IMR-90 (cell line): Measurements from ENCODE around the gene AGPAT1. TPM values are rescaled to one million over a fixed set of nuclear protein-coding genes. Genes with fewer than 3 reads are reported as not detected.

Experiments
- ATAC-seq: fragments of 200-7000 bp; cut with Tn5 transposase; 2 replicates; pipeline ENCODE4 v1.9.1; 2020; ENCODE audit warnings: low read depth, mild to moderate bottlenecking, moderate library complexity
- BruUV-seq: library from RNA; stranded (reverse); fragments of 400-500 nt; replicated peaks from 2 replicates; lab custom pipeline; 2021; lab: Mats Ljungman, UMichigan
- CTCF ChIA-PET: fragments of 300-600 bp; formaldehyde crosslinking; extraction: SDS; loops from one replicate; lab custom pipeline; 2021; ENCODE audit warnings: antibody characterized with exemption; lab: Yijun Ruan, JAX
- POLR2A ChIA-PET: fragments of 300-600 bp; sonication (Branson Sonifier 250); formaldehyde crosslinking; loops from one replicate; lab custom pipeline; 2022; ENCODE audit warnings: antibody characterized with exemption; ENCODE audit not compliant: unreplicated experiment; lab: Charles Lee
- DNase-seq: peaks from one replicate; pipeline ENCODE4 v3.0.0; 2013
- H2AFZ ChIP-seq: replicated peaks from 2 replicates; pipeline ENCODE3; 2013; ENCODE audit warnings: low read length, mild to moderate bottlenecking; ENCODE audit not compliant: poor library complexity
- H2AK5ac ChIP-seq: 2 replicates; pipeline ENCODE4 v1.6.1; 2013; ENCODE audit warnings: low read depth, low read length, inconsistent platforms
- H2AK9ac ChIP-seq: replicated peaks from 2 replicates; pipeline ENCODE3; 2013; ENCODE audit warnings: mild to moderate bottlenecking, low read depth, low read length, moderate library complexity; ENCODE audit not compliant: poor library complexity
- H2BK120ac ChIP-seq: 2 replicates; pipeline ENCODE4 v1.6.1; 2013; ENCODE audit warnings: low read depth, low read length, inconsistent platforms
- H2BK15ac ChIP-seq: 3 replicates; pipeline ENCODE4 v1.6.1; 2013; ENCODE audit warnings: low read depth, low read length, inconsistent platforms
- H2BK20ac ChIP-seq: 2 replicates; pipeline ENCODE4 v1.6.1; 2013; ENCODE audit warnings: low read depth, mild to moderate bottlenecking, inconsistent platforms, low read length, moderate library complexity
- H2BK5ac ChIP-seq: 2 replicates; pipeline ENCODE4 v1.6.1; 2013; ENCODE audit warnings: mild to moderate bottlenecking, low read depth, low read length, inconsistent platforms; ENCODE audit not compliant: poor library complexity, severe bottlenecking
- H3K14ac ChIP-seq: replicated peaks from 2 replicates; pipeline ENCODE4 v1.6.1; 2013; ENCODE audit warnings: low read depth, low read length, inconsistent platforms
- H3K18ac ChIP-seq: 2 replicates; pipeline ENCODE4 v1.6.1; 2013; ENCODE audit warnings: low read depth, low read length, control low read depth
- H3K23ac ChIP-seq: 2 replicates; pipeline ENCODE4 v1.6.1; 2013; ENCODE audit warnings: low read depth, low read length, inconsistent platforms
- H3K27ac ChIP-seq: 2 replicates; pipeline ENCODE4 v1.5.1; 2013; ENCODE audit warnings: mild to moderate bottlenecking, control low read depth, low read length; ENCODE audit not compliant: insufficient read depth
- H3K27me3 ChIP-seq: 2 replicates; pipeline ENCODE4 v1.6.1; 2013; ENCODE audit warnings: low read length; ENCODE audit not compliant: control insufficient read depth, insufficient read depth
- H3K36me3 ChIP-seq: 2 replicates; pipeline ENCODE4 v1.6.1; 2013; ENCODE audit warnings: low read length, mixed read lengths; ENCODE audit not compliant: control insufficient read depth, insufficient read depth
- H3K4ac ChIP-seq: 2 replicates; pipeline ENCODE4 v1.6.1; 2013; ENCODE audit warnings: low read depth, low read length, inconsistent platforms
- H3K4me1 ChIP-seq: 2 replicates; pipeline ENCODE4 v1.6.1; 2013; ENCODE audit warnings: low read length, mixed read lengths; ENCODE audit not compliant: control insufficient read depth, insufficient read depth
- H3K4me2 ChIP-seq: 2 replicates; pipeline ENCODE4 v1.6.1; 2013; ENCODE audit warnings: low read depth, mild to moderate bottlenecking, control low read depth, low read length, moderate library complexity
- H3K4me3 ChIP-seq: 2 replicates; pipeline ENCODE4 v1.5.1; 2013; ENCODE audit warnings: low read depth, mild to moderate bottlenecking, control low read depth, low read length, moderate library complexity; ENCODE audit not compliant: insufficient read depth
- H3K56ac ChIP-seq: 2 replicates; pipeline ENCODE4 v1.6.1; 2013; ENCODE audit warnings: low read length, inconsistent platforms; ENCODE audit not compliant: insufficient read depth; ENCODE audit errors: extremely low read depth
- H3K79me1 ChIP-seq, 2 experiments: 2 replicates each; pipeline ENCODE4 v1.6.1; 2013; ENCODE audit warnings: low read length in 2 of 2, inconsistent platforms in 1 of 2, low read depth in 1 of 2
- H3K9ac ChIP-seq: 2 replicates; pipeline ENCODE4 v1.6.1; 2013; ENCODE audit warnings: low read depth, low read length, control low read depth
- H3K9me1 ChIP-seq: 2 replicates; pipeline ENCODE4 v1.6.1; 2013; ENCODE audit warnings: low read length, inconsistent platforms; ENCODE audit not compliant: insufficient read depth
- H3K9me3 ChIP-seq: 2 replicates; pipeline ENCODE4 v1.6.1; 2013; ENCODE audit warnings: low read length; ENCODE audit not compliant: control insufficient read depth, insufficient read depth
- H4K20me1 ChIP-seq: 2 replicates; pipeline ENCODE4 v1.6.1; 2013; ENCODE audit warnings: low read length, inconsistent platforms; ENCODE audit not compliant: insufficient read depth
- H4K5ac ChIP-seq: 2 replicates; pipeline ENCODE4 v1.6.1; 2013; ENCODE audit warnings: mild to moderate bottlenecking, low read depth, low read length, control low read depth
- H4K8ac ChIP-seq, 2 experiments: 2 replicates each; pipeline ENCODE4 v1.6.1; 2013; ENCODE audit warnings: low read depth in 2 of 2, low read length in 2 of 2, control low read depth in 1 of 2, inconsistent platforms in 1 of 2
- H4K91ac ChIP-seq: 2 replicates; pipeline ENCODE4 v1.6.1; 2013; ENCODE audit warnings: low read depth, low read length, inconsistent platforms; ENCODE audit not compliant: insufficient read depth
- BHLHE40 ChIP-seq: fragments of 150-350 bp; IDR thresholded peaks from 2 replicates; pipeline ENCODE4 v1.6.1; 2016; ENCODE audit warnings: mild to moderate bottlenecking, low read depth, low read length
- ELK1 ChIP-seq: fragments of 150-350 bp; IDR thresholded peaks from 2 replicates; pipeline ENCODE4 v1.6.1; 2016; ENCODE audit warnings: low read depth, mild to moderate bottlenecking, low read length, moderate library complexity, borderline replicate concordance
- MAZ ChIP-seq: IDR thresholded peaks from 2 replicates; pipeline ENCODE4 v1.6.1; 2012; ENCODE audit warnings: low read depth, mild to moderate bottlenecking, low read length, improper control_type of control experiment, moderate library complexity, borderline replicate concordance
- MXI1 ChIP-seq: IDR thresholded peaks from 2 replicates; pipeline ENCODE4 v1.6.1; 2012; ENCODE audit warnings: low read depth, mild to moderate bottlenecking, low read length, moderate library complexity, borderline replicate concordance
- RAD21 ChIP-seq: IDR thresholded peaks from 2 replicates; pipeline ENCODE4 v1.6.1; 2012; ENCODE audit warnings: low read length, improper control_type of control experiment
- RCOR1 ChIP-seq: IDR thresholded peaks from 2 replicates; pipeline ENCODE4 v1.6.1; 2012; ENCODE audit warnings: mild to moderate bottlenecking, low read length, improper control_type of control experiment; ENCODE audit not compliant: insufficient replicate concordance
- RFX5 ChIP-seq: IDR thresholded peaks from 2 replicates; pipeline ENCODE4 v1.8.0; 2012; ENCODE audit warnings: low read depth, mild to moderate bottlenecking, low read length, moderate library complexity
- USF2 ChIP-seq: fragments of 150-350 bp; IDR thresholded peaks from 2 replicates; pipeline ENCODE4 v1.6.1; 2017; ENCODE audit warnings: mild to moderate bottlenecking, antibody characterized with exemption, low read length, low read depth
- WGBS, 2 experiments: methylation state at CpG; one replicate each; pipeline versions ENCODE4 v1.1.5 to v1.1.7; 2013; ENCODE audit warnings: missing lambda C conversion rate in 2 of 2; ENCODE audit not compliant: insufficient read length in 1 of 2; ENCODE audit errors: extremely low coverage in 2 of 2; 5-methylcytosine and 5-hydroxymethylcytosine counted together
- dilution Hi-C: fragments of 300-500 bp; cut with HindIII; formaldehyde crosslinking; loops from one replicate; pipeline ENCODE4 v1.14.3; 2018; ENCODE audit warnings: low sequenced_read_pairs; ENCODE audit not compliant: unreplicated experiment
- in situ Hi-C: fragments of 300-500 bp; cut with MboI; formaldehyde crosslinking; loops from 3 replicates; pipeline ENCODE4 v1.14.3; 2019; ENCODE audit warnings: low sequenced_read_pairs, inconsistent platforms, mixed read lengths
- intact Hi-C: fragments of 100-400 bp; cut with micrococcal nuclease; formaldehyde crosslinking; loops from 2 replicates; pipeline ENCODE4 v1.10.0; 2022
- polyA plus RNA-seq, 3 experiments: library from polyadenylated mRNA; depleted of rRNA; stranded (reverse); fragments of >200 nt; gene quantifications; 2 replicates each; pipeline ENCODE4 v1.2.3, GENCODE V29; 2012; ENCODE audit warnings: low replicate concordance in 1 of 3
- total RNA-seq: library from RNA; depleted of rRNA; stranded (reverse); fragments of >200 nt; gene quantifications from 2 replicates; pipeline ENCODE4 v1.2.3, GENCODE V29; 2012

The AGPAT1 gene
- total and polyA plus RNA-seq, 2 of the 4 experiments (the other 2 are of a cell fraction): 27.2 to 116 TPM

- no peak overlapping the region for H3K23ac ChIP-seq
- no peak overlapping the region for H3K27ac ChIP-seq
- POLR2A ChIA-PET: no interaction called here
- dilution Hi-C loops (no loop called here), in situ Hi-C loops (no loop called here), intact Hi-C loops (no loop called here)
- no peak overlapping the region for H3K4me3 ChIP-seq
- no peaks in the 10 kb centered on the region for H3K9me1 ChIP-seq
- no peak overlapping the region for H2BK15ac ChIP-seq
- H3K9me3 ChIP-seq: no peaks in the 10 kb centered on the region
- no peak overlapping the region for H2AK9ac ChIP-seq
- WGBS, 2 experiments: no CpG with 5 or more reads among the region's 8 CpGs
- TF ChIP-seq USF2 (no peak), MAZ (no peak), ELK1 (no peak), MXI1 (no peak), RFX5 (no peak), RAD21 (no peak), RCOR1 (no peak), BHLHE40 (no peak)
- H4K91ac ChIP-seq: no peak overlapping the region
- H3K56ac ChIP-seq: no peak overlapping the region
- H2AFZ ChIP-seq: peak overlapping the region; percentile 21
- H3K36me3 ChIP-seq: no peaks in the 10 kb centered on the region
- H3K4me2 ChIP-seq: no peak overlapping the region
- H3K4ac ChIP-seq: no peak overlapping the region
- CTCF ChIA-PET: no interaction called here
- no peaks in the 10 kb centered on the region for H3K79me1 ChIP-seq
- H3K18ac ChIP-seq: no peak overlapping the region
- H4K20me1 ChIP-seq: no peaks in the 10 kb centered on the region
- H4K5ac ChIP-seq: no peak overlapping the region
- H3K4me1 ChIP-seq: no peaks in the 10 kb centered on the region
- H2AK5ac ChIP-seq: no peak overlapping the region
- no TSS peak for BruUV-seq
- H3K9ac ChIP-seq: no peak overlapping the region
- no peak overlapping the region for H2BK20ac ChIP-seq
- H2BK5ac ChIP-seq: no peak overlapping the region
- no peak overlapping the region for H4K8ac ChIP-seq
- H3K14ac ChIP-seq: no peak overlapping the region
- peaks cover 40% of the 10 kb centered on the region for H3K27me3 ChIP-seq
- ATAC-seq (no peak), DNase-seq (no peak)
- no peak overlapping the region for H2BK120ac ChIP-seq
These were observed 46.7 kb upstream of the AGPAT1 start for GRCh38 chr6:32222333-32223230.
